HG02642 (cell line): ENCODE measurements around the gene TSSK2.
"Not testable (repeated sequence)": the region's sequence is repeated elsewhere in the genome, so short reads cannot be mapped to it uniquely, and the experiment has no call there.

Source experiments
- ATAC-seq: cut with Tn5 transposase; IDR thresholded peaks from one replicate; pipeline ENCODE4 v1.9.1; 2021; ENCODE audit warnings: mild to moderate bottlenecking; ENCODE audit not compliant: unreplicated experiment, poor library complexity

TSSK2 gene

GRCh38 chr22:19130959-19131684, at the start of gene TSSK2:
TSSK2 (plus strand) TSS chr22:19131308; CDS start chr22:19131400, 92 bp downstream.
- ATAC-seq: no peak

- ATAC-seq: no peak
These were observed 49.8 kb upstream of the TSSK2 start for GRCh38 chr22:19081351-19081750.

GRCh38 chr22:19082101-19082500, 49.0 kb upstream of the TSSK2 start:
- ATAC-seq: no peak

GRCh38 chr22:19082793-19083192, 48.3 kb upstream of the TSSK2 start:
- ATAC-seq: no peak

GRCh38 chr22:19084126-19084525, 47.0 kb upstream of the TSSK2 start:
- ATAC-seq: not testable (repeated sequence)

- not testable (repeated sequence) for ATAC-seq
These were observed 46.5 kb upstream of the TSSK2 start for GRCh38 chr22:19084586-19084985.

GRCh38 chr22:19085233-19085718, 45.8 kb upstream of the TSSK2 start:
- ATAC-seq: peak; percentile 46

- ATAC-seq: no peak
These were observed 44.7 kb upstream of the TSSK2 start for GRCh38 chr22:19086417-19086816.

- no peak for ATAC-seq
These were observed 44.2 kb upstream of the TSSK2 start for GRCh38 chr22:19086896-19087295.

- no peak for ATAC-seq
These were observed 42.1 kb upstream of the TSSK2 start for GRCh38 chr22:19088866-19089595.

- no peak for ATAC-seq
These were observed 40.9 kb upstream of the TSSK2 start for GRCh38 chr22:19090183-19090582.

GRCh38 chr22:19090586-19091127, 40.5 kb upstream of the TSSK2 start:
- ATAC-seq: no peak

GRCh38 chr22:19092725-19093124, 38.4 kb upstream of the TSSK2 start:
- no peak for ATAC-seq

- ATAC-seq: no peak
These were observed 36.6 kb upstream of the TSSK2 start for GRCh38 chr22:19094393-19094997.

- ATAC-seq: no peak
These were observed 34.6 kb upstream of the TSSK2 start for GRCh38 chr22:19096555-19096954.

GRCh38 chr22:19097518-19097917, 33.6 kb upstream of the TSSK2 start:
- ATAC-seq: no peak

GRCh38 chr22:19098157-19098556, 33.0 kb upstream of the TSSK2 start:
- no peak for ATAC-seq

- ATAC-seq: no peak
These were observed 27.0 kb upstream of the TSSK2 start for GRCh38 chr22:19103880-19104821.

- no peak for ATAC-seq
These were observed 25.7 kb upstream of the TSSK2 start for GRCh38 chr22:19105456-19105855.
